Stimulated activated CD4-positive, alpha-beta T cell treated with anti-CD3 and anti-CD28 coated beads, TNF-alpha, amount 100 ng/mL, for 1 hour (primary cell): ENCODE measurements around the gene CEP85.
A peak's percentile ranks its signal among the peaks of the same experiment; 100 is the strongest.
"Not testable (repeated sequence)": the region's sequence is repeated elsewhere in the genome, so short reads cannot be mapped to it uniquely, and the experiment has no call there.

Experiments
- DNase-seq, 3 donors: peaks; one replicate each; pipeline ENCODE4 v3.0.0-alpha.2; 2020; ENCODE audit warnings: low read depth in 3 of 3, low spot score in 1 of 3

The CEP85 gene

DNA sequence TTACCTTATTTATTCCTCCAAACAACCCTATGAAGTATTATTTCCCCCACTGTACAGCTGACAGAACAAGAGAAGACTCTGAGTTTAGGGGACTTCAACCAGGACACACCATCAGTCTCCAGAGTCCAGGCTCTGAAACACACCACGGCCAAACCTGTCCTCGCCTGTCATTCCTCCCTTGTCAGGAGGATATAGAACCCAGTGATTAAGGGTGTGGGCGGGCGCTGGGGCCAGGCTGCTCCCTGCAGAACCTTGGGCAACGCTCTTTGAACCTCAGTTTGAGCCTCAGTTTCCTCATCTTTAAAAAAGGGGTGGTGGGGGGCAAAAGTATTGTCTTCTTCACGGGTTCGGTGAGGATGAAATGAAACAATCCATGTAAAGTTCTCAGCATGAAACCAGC is 9.4 kb upstream of the CEP85 start:
- no peak for DNase-seq

DNA sequence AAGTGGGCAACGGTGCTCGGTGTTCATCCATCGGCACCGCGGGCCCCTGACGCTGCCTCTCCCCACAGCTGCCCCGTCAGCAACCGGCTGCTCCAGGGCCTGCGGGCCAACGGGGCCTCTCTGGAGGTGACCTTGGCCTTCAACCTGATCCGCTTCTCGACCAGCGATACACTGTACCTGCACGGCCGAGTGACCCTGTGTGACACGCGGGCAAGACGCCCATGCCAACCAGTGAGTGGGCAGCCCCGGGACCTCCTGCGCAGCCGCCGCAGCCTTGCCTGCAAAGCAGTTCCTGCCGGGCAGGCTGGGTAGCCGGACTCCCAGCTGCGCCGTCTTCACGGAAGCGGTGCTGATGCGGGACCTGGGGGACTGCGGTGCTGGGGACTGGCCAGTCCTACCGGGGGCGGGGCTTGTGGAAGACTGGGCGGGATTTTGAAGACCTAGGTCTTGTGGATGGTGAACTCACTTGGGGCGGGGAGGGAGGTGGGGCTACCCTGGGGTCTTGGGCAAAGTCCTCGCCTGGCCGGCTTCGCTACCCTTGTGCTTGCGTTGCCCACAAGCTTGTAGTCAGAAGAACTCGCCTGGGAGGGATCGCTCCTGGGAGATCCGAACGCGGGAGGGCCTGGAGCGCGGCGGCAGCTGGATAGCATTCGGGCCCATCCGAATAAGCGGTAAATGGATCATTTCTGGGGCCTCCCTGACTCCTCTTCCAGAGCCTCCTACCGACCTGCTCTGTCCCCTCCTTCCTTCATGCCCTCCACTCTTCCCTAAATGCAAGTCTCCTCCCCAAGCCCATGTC is 8.8 kb upstream of the CEP85 start:
- DNase-seq = no peak

DNA sequence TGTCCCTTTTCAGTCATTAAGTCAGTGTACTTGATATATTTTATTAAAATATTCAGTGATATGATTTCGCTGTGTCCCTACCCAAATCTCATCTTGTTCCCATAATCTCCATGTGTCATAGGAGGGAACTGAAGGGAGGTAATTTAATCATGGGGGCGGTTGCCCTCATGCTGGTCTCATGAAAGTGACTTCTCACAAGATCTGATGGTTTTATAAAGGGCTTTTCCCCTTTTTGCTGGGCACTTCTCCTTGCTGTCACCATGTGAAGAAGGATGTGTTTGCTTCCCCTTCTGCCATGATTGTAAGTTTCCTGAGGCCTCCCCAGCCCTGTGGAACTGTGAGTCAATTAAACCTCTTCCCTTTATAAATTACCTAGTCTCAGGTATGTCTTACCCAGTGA is 3.3 kb upstream of the CEP85 start:
- DNase-seq = not testable (repeated sequence)

DNA sequence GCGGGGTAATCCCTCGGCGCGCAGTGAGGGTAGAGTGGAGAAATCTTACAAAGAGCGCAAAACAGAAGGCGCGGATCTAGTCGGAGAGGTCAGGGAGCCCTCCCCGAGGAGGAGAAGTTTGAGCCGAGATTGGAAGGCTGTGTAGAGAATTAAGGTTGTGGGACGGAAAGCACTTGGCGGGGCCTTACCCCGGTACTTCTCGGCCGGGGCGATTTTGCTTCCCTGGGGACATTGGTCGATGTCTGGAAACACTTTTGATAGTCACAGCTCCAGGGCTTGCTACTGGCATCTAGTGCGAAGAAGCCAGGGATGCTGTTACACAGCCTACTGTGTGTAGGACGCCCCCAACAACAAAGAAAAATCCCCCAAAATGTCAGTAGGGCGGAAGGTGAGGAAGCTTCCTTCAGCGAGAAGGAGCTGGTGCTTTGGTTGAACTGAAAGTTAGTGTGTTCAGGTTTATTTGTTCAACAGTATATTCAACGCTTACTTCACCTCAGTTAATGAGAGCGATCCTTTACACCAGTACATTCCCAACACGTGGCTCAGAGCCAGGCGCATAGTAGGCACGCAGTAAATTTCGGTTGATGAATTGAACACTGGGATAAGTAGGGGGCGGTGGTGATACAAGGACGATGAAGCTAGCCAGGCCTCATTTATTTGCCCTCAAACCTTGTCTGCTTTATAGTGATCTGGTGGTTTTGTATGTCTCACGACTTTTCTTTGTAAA is 807 bp downstream of the CEP85 start:
- DNase-seq = no peak

DNA sequence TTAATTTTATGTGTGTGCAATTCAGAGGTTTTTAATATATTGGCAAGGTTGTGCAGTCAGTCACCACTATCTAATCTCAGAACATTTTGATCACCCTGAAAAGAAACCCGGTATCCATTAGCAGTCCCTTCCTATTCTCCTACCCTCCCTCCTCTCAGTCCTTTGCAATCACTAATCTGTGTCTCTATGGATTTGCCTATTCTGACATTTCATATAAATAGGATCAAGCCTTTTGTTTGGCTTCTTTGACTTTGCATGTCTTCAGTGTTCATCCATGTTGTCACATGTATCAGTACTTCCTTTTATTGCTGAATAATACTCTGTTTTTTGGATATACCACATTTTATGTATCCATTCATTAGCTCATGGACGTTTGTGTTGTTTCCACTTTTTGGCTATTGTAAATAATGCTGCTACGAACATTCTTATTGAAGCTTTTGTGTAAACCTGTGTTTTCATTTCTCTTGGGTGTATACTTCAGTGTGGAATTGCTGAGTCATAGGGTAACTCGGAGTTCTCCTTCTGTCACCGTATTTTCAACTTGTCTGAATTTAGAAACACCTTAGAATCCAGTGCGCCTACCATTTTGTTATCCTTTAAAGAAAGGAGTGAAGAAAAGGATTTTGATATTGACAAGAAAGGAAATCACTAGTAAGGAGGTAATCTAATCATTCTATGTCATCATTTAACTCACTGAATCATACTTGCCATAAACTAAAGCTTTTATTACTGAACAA is 3.4 kb downstream of the CEP85 start:
- DNase-seq = no peak

DNA sequence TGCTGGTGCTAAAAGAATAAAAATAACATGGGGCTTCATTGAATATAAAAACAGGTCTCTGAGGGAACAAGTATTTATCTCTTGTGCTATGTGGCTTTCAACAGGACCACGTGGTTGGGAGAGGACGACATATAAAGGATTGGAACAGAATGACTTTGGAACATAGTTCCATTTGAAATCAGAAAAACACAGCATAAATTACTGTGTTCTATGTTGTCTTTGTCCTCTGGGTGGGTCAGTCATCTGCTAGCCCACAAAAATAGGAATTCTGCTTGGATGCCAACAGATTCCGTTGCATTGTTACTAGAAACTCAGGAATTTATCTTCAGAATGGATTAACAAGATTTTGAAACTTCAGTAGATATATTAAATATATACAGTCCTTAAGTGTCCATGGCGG is 5.9 kb downstream of the CEP85 start:
- no peak for DNase-seq

DNA sequence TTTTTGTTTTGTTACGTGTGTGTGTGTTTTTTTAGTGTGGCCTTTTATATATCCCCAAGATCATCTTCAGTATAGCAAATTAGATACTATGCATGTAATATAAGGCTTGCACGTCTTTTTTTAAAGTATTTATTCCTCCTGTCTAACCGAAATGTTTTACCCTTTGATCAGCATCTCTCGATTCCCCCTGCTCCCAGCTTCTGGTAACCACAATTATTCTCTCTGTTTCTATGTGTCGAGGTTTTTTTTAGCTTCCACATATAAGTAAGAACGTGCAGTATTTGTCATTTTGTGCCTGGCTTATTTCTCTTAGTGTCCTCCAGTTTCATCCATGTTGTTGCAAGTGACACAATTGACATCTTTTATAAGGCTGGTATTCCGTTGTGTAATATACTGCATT is 18.7 kb downstream of the CEP85 start:
- DNase-seq = no peak

DNA sequence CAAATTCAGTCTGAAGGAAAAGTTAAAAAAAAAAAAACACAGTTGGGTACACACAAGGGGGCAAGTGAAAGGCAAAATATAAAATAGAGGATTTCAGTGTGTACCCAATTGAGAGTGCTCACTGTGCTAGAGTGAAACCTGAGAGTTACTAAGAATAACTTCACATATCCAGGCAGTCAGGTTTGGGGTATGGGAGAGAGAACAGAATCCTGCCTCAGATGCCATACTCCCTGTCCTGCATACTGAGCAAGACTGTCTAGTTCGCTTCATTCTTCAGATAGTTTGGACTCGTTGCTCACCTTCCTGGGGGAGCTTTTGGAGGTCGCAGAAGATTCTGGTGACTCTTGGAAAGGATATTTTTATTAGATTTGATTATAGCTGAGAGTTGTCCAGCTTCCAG is 20.4 kb downstream of the CEP85 start:
- DNase-seq = no peak

DNA sequence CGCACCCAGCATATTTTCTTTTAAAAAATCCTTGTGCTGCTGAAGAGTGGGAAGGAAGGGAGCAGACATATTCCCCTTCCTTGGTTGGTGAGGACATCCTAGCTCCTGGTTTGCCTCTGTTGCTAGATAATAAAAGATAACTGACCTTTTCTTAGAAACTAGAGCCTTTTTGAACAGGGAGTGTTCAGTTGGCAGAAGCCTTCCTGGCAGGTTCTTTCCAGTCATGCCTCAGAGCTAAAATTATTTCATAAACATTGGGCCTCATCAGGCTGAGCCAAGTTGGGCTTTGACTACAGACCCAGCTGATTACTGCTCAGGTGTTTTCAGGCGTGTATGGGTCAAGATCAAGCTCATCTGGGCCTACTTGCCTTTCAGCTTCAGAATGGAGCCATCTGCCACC is 23.2 kb downstream of the CEP85 start:
- DNase-seq = no peak

DNA sequence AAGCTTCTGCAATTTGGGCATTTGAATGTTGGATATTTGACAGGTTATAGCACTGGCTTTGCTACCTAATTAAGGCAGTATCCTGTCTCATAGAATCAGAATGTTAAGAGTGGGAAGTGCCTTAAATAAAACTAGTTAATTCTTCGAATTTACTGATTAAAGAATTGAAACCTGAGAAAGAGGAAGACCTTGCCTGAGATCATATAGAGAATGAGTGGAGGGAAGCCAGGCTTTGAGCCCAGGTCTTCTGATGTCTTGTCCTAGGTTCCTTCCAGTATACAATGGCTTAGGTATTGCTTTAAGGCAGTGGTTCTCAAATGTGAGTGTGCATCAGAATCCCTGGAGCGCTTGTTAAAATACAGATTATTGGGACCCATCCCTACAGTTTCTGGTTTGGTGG is 25.0 kb downstream of the CEP85 start:
- DNase-seq = no peak

DNA sequence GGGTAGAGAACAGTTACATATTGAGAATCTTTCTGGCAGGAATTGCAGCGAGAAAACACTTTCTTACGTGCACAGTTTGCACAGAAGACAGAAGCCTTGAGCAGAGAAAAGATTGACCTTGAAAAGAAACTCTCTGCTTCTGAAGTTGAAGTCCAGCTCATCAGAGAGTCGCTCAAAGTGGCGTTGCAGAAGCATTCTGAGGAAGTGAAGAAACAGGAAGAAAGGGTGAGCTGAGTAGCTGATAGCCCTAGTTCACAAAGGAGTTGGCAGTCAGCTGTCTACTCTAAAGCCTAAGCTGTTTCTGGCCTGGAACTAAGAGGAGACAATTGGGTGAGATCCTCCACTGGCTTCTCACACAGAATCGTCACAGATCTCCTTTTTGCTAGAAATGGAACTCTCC is 25.6 kb downstream of the CEP85 start:
- no peak for DNase-seq

DNA sequence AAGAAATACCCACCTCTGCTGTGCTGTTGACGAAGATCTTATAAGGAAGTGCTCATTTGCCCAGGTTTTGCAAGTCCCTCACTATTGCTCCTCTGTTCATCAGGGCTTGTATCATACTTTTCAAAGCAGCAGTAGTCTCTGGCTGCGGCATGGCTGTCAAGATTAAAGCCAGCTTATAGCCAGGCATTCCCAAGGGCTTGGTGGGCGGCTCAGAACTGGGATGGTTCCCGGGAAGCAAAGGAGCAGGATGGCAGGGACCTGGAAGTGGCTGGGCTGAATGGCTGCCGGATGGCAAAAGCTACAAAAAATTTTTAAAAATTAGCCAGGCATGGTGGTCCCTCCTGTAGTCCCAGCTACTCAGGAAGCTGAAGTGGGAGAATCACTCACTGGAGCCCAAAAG is 29.2 kb downstream of the CEP85 start:
- no peak for DNase-seq

DNA sequence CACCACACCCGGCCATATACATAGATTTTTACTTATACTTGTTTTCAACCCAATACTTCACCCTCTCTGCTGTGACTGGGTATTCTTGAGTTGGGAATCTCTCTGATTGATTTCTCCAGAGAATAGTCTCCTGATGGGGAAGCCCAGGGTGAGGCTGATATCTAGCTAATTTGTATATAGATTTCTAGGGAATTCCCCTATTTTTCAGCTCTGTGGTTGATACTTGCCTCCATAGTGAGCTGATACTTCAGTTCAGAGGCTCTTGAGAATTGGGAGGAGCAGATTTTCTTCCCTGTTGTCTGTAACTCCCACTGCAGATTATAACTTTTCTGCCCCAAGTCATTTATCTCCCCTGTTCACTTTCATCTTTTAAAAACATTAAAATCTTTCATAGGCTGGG is 31.4 kb downstream of the CEP85 start:
- no peak for DNase-seq

DNA sequence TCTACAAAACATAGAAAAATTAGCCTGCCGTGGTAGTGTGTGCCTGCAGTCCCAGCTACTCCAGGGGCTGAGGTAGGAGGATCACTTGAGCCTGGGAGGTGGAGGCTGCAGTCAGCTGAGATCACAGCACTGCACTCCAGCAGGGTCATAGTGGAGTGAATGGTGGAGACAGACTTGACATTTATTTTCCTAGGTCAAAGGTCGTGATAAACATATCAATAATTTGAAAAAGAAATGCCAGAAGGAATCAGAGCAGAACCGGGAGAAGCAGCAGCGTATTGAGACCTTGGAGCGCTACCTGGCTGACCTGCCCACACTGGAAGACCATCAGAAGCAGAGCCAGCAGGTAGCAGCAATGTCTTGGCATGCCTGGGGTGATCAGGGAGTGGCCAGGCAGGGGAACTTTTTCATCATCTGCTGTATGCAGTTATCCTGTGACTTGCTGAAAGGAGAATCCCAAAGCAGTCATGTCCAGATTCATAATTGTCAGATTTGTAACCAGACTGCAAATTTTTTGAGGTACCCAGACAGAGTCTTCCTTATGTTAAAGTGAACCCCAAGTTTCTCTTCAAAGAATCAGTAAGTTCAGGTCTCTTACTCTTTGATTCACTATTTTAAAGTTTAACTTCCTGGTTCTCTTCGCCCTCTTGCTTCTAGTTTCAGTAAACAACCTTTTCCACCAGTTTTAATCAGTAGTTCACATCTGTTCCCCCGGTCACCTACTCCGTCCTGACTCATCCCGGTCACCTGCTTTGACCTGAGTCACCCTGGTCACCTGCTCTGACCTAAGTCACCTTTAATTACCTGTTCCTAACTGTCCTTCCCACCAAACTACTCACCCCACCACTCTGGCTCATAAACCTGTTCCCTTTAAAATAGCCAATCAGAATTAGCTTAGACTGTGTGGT is 34.5 kb downstream of the CEP85 start:
- no peak for DNase-seq

DNA sequence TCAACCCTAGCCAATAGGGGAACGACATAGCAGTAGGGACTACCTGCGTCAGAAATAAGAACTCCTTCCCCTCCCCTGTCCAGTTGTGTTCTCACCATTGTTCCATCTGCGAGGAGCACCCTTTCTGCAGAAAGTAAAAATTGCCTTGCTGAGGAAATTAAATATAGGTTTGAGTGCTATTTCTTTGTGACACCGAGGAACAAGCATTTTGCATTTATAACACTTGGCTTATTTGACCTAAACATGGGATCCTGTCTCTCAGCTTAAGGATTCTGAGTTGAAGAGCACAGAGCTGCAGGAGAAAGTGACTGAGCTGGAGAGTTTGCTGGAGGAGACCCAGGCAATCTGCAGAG is 35.2 kb downstream of the CEP85 start:
- DNase-seq = no peak

DNA sequence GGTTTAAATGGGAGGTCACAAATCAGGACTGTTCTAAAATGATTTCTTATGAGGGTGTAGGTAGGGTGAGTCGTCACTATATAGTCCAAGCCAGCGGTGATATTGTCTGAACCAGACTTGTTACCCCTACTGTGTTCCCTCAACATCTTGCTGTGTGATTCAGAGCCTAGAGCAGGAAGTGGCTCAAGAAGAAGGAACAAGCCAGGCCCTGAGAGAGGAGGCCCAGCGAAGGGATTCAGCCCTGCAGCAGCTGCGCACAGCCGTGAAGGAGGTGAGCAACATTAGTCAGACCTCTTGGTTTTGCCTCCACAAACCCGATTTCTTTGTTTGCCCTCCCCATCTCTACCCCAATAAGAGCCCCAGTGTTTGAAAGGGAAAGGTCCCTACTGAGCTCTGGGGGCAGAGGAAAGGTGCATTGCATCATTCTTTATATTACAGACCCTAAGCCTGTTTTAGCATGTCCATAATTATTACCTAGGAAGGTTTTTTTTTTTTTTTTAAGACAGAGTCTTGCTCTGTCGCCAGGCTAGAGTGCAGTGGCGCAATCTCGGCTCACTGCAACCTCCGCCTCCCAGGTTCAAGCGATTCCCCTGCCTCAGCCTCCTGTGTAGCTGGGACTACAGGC is 40.9 kb downstream of the CEP85 start:
- DNase-seq = no peak

DNA sequence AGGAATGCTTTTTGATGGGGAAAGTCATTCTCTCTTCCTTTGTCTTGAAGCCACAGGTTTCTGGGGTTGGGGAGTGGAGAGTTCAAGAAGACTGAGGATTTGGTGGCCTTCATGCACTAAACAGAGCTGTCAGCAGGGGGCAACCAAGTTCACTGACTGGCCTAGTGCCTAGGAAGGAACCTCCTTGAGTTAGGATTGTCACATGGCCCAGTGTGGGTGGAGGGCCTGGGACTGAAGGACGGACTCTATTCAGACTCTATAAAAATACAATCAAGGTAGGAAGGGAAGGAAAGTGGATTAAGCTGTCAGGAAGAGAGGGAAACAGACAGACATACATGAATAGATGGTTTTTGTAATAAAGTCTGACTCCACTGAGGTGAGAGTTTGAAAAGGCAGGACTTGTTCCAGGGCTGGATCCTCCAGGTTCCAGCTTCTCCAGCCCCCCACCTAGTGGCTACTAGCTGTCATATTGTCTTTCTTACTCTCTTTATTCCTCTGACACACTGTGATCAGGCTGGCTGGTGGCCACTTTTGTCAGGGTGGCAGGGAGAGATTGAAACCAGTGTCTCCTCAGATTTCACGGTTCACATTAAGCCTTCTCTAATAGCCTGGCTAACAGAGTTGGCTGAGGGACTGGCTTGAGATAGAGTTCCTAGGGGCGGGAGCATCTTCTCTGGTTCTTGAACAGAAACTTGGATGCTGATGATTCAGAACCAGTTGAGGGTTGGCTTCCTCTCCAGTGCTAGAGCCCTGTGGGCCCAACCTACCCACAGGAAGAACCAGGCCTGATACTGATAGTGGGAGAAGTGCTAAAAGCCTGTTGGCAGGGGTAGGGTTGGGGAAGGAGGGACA is 41.8 kb downstream of the CEP85 start:
- DNase-seq = peak in 2 of 3 donors; percentile 60 to 61

DNA sequence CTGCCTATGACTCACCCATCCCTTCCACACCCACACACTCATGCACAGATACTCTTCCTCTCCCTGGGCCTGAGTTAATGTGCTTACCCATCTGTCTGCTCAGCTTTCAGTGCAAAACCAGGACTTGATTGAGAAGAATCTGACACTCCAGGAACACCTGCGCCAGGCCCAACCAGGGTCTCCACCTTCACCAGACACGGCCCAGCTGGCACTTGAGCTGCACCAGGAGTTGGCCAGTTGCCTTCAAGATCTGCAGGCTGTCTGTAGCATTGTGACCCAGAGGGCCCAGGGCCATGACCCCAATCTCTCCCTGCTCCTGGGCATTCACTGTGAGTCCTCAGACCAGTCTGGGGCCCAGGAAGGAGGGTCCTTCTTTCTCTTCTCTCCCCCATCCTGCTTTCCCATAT is 42.4 kb downstream of the CEP85 start:
- no peak for DNase-seq

DNA sequence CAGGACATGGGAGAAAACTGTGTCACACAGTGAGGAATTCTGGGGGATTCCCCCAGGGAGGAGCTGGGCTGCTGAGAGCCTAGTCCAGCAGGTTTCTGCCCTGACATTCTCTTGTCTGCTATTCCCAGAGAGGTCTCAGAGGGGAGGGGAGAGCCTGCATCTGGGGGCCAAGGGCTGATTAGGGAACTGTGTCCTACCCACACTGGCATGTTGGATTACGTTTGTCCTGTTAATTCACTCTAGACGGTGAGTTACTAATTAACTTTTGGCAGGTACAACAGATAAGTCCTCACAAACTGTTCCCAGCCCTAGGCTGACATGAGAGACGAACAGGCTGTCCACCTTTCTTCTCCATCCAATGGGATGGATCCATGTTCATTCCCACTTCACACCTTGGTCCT is 43.3 kb downstream of the CEP85 start:
- no peak for DNase-seq

DNA sequence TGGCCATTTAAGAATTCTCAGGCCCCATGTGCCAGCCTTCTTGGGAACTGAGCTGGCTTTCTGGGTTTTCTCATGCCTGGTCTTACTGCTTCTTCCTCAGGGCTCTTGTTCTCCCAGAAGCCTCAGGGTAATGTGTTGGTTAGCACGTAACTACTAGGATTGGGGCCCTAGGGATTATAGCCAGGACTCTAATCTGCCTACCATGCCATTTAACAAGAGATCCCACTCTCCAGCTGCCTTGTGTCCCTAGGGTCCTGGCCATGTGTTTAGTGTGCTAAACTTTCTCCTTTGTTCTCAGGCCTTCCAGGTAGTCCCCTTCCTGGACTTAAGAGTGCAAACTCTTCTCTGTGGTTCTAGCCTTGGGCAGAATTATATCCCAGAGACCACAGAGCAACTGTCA is 43.7 kb downstream of the CEP85 start:
- no peak for DNase-seq
